WTC11 (cell line): ENCODE measurements around the gene MEGF6. TPM values are rescaled to one million over a fixed set of nuclear protein-coding genes. Genes with fewer than 3 reads are reported as not detected.

Experiments used
- ATAC-seq: fragments of 200-7000 bp; cut with Tn5 transposase; 2 replicates; pipeline ENCODE4 v1.10.0; 2021; ENCODE audit warnings: mild to moderate bottlenecking, moderate library complexity
- CTCF ChIA-PET: fragments of 300-600 bp; sonication (Branson Sonifier 250); formaldehyde crosslinking; loops from one replicate; lab custom pipeline; 2021; ENCODE audit warnings: antibody characterized with exemption; lab: Charles Lee
- POLR2A ChIA-PET: fragments of 350-600 bp; sonication (Branson Sonifier 250); formaldehyde crosslinking; loops from one replicate; lab custom pipeline; 2021; ENCODE audit warnings: antibody characterized with exemption; lab: Charles Lee
- DNase-seq: peaks from one replicate; pipeline ENCODE4 v3.0.0; 2021; ENCODE audit warnings: low spot score
- H3K27ac Mint-ChIP-seq: 2 replicates; pipeline ENCODE4 v1.8.0; 2021; ENCODE audit warnings: mixed read lengths
- H3K27me3 Mint-ChIP-seq: 2 replicates; pipeline ENCODE4 v1.8.0; 2021; ENCODE audit warnings: low read depth, mild to moderate bottlenecking, moderate library complexity, mixed read lengths
- H3K36me3 Mint-ChIP-seq: 2 replicates; pipeline ENCODE4 v1.8.0; 2021; ENCODE audit warnings: mixed read lengths
- H3K4me1 Mint-ChIP-seq: 2 replicates; pipeline ENCODE4 v1.8.0; 2022; ENCODE audit warnings: mixed read lengths
- H3K4me3 Mint-ChIP-seq: 2 replicates; pipeline ENCODE4 v1.8.0; 2021; ENCODE audit warnings: mild to moderate bottlenecking, moderate library complexity, mixed read lengths
- H3K9me3 Mint-ChIP-seq: 2 replicates; pipeline ENCODE4 v1.8.0; 2021; ENCODE audit warnings: mixed read lengths
- FOXJ3 ChIP-seq: sonication (generic); formaldehyde crosslinking; IDR thresholded peaks from 2 replicates; pipeline ENCODE4 v1.9.0; 2021; ENCODE audit warnings: missing genetic modification reagents, mild to moderate bottlenecking, borderline replicate concordance
- IRF2 ChIP-seq: sonication (generic); formaldehyde crosslinking; IDR thresholded peaks from 2 replicates; pipeline ENCODE4 v1.8.0; 2022; ENCODE audit warnings: low read depth, missing genetic modification reagents, borderline replicate concordance
- NFE2L1 ChIP-seq: sonication (generic); formaldehyde crosslinking; IDR thresholded peaks from 2 replicates; pipeline ENCODE4 v1.8.1; 2023; ENCODE audit warnings: missing genetic modification reagents
- NR1H2 ChIP-seq: sonication (generic); formaldehyde crosslinking; IDR thresholded peaks from 2 replicates; pipeline ENCODE4 v1.9.0; 2021; ENCODE audit warnings: mild to moderate bottlenecking, moderate library complexity, missing genetic modification reagents
- PRRX2 ChIP-seq: fragments of 250-450 bp; sonication (Bioruptor Pico); IDR thresholded peaks from 2 replicates; pipeline ENCODE4 v1.8.0; 2021; ENCODE audit warnings: mild to moderate bottlenecking
- ZNF263 ChIP-seq: sonication (generic); formaldehyde crosslinking; IDR thresholded peaks from 2 replicates; pipeline ENCODE4 v1.8.1; 2022; ENCODE audit warnings: low read depth, mild to moderate bottlenecking, moderate library complexity, missing genetic modification reagents
- ZNF416 ChIP-seq: fragments of 250-450 bp; sonication (Bioruptor Pico); IDR thresholded peaks from 2 replicates; pipeline ENCODE4 v1.9.0; 2021; ENCODE audit warnings: mild to moderate bottlenecking, inconsistent platforms
- total RNA-seq: library from RNA; stranded (reverse); gene quantifications from 3 replicates; pipeline ENCODE4 v1.2.3, GENCODE V29; 2021
- TF ChIP-seq, protein P1 (sequence below): fragments of 200-600 bp; IDR thresholded peaks from 2 replicates; pipeline ENCODE4 v1.8.0; 2022; ENCODE audit warnings: antibody characterized with exemption
- TF ChIP-seq, protein P2 (sequence below): fragments of 250-450 bp; sonication (Bioruptor Pico); IDR thresholded peaks from 2 replicates; pipeline ENCODE4 v1.8.0; 2021; ENCODE audit warnings: mild to moderate bottlenecking
- TF ChIP-seq, protein P3 (sequence below): sonication (generic); formaldehyde crosslinking; IDR thresholded peaks from 2 replicates; pipeline ENCODE4 v1.8.0; 2022; ENCODE audit warnings: mild to moderate bottlenecking, missing genetic modification reagents
- TF ChIP-seq, protein P4 (sequence below): sonication (generic); formaldehyde crosslinking; IDR thresholded peaks from 2 replicates; pipeline ENCODE4 v1.8.0; 2022; ENCODE audit warnings: mild to moderate bottlenecking, missing genetic modification reagents
- TF ChIP-seq, protein P5 (sequence below): fragments of 250-450 bp; sonication (Bioruptor Pico); IDR thresholded peaks from 2 replicates; pipeline ENCODE4 v1.9.0; 2021; ENCODE audit warnings: mild to moderate bottlenecking
- TF ChIP-seq, protein P6 (sequence below): sonication (generic); formaldehyde crosslinking; IDR thresholded peaks from 2 replicates; pipeline ENCODE4 v1.8.1; 2022; ENCODE audit warnings: missing genetic modification reagents, borderline replicate concordance

Gene MEGF6
- total RNA-seq, 1 experiment from 2014 or later: 24.9 TPM

DNA sequence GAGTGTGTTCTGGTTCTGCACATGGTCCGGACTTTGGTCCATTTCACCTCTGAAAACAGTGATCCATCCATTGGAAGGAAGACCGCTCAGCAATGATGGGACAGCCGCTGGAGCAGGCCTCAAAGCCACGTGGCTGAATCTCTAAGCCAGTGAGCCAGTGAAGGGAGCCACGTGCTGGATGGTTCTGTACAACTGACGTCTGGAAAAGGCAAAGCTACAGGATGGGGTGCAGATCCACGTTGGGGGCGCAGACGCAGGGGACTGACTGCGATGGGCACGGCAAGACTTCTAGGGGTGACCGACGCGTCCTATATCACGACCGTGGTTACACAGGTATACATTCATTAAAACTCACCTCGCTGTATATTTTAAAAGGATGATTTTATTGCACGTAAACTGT, 167.0 kb downstream of the MEGF6 start:
- Mint-ChIP-seq H3K4me1 (no peaks in the 10 kb centered on the region), H3K9me3 (peaks cover 7% of the 10 kb centered on the region; the same call in 1 of the 2 replicates), H3K4me3 (no peak overlapping the region), H3K27me3 (no peaks in the 10 kb centered on the region), H3K36me3 (no peaks in the 10 kb centered on the region), H3K27ac (no peak overlapping the region)
- DNase-seq (no peak), ATAC-seq (no peak)
- TF ChIP-seq, protein P1, sequence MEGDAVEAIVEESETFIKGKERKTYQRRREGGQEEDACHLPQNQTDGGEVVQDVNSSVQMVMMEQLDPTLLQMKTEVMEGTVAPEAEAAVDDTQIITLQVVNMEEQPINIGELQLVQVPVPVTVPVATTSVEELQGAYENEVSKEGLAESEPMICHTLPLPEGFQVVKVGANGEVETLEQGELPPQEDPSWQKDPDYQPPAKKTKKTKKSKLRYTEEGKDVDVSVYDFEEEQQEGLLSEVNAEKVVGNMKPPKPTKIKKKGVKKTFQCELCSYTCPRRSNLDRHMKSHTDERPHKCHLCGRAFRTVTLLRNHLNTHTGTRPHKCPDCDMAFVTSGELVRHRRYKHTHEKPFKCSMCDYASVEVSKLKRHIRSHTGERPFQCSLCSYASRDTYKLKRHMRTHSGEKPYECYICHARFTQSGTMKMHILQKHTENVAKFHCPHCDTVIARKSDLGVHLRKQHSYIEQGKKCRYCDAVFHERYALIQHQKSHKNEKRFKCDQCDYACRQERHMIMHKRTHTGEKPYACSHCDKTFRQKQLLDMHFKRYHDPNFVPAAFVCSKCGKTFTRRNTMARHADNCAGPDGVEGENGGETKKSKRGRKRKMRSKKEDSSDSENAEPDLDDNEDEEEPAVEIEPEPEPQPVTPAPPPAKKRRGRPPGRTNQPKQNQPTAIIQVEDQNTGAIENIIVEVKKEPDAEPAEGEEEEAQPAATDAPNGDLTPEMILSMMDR: no peak
- TF ChIP-seq FOXJ3: no peak
- TF ChIP-seq, protein P2, sequence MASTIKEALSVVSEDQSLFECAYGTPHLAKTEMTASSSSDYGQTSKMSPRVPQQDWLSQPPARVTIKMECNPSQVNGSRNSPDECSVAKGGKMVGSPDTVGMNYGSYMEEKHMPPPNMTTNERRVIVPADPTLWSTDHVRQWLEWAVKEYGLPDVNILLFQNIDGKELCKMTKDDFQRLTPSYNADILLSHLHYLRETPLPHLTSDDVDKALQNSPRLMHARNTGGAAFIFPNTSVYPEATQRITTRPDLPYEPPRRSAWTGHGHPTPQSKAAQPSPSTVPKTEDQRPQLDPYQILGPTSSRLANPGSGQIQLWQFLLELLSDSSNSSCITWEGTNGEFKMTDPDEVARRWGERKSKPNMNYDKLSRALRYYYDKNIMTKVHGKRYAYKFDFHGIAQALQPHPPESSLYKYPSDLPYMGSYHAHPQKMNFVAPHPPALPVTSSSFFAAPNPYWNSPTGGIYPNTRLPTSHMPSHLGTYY (CRISPR knock-in tag): no peak
- no peak for TF ChIP-seq ZNF263
- no peak for TF ChIP-seq IRF2 (CRISPR knock-in tag)
- POLR2A ChIA-PET: no interaction called here
- CTCF ChIA-PET: interaction anchor here (1.3 to 1.8 kb wide), 3 partner anchors 9 to 175 kb away, joined by 4 to 8 read pairs (median 6); no protein-coding TSS in a partner anchor

DNA sequence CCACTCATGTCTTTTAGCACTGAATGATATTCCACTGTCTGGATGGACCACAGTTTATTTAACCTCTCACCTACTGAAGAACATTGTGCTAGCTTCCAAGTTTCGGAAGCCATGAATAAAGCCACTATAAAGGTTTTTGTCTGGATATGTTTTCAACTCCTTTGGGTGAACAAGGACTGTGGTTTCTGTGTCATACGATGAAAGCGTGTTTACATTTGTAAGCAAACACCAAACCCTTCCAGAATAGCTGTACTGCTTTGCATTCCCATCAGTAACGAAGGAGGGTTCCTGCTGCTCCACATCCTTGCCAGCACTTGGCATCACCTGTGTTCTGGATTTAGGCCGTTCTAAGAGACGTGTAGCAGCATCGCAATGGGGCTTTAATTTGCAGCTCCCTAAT, 167.5 kb downstream of the MEGF6 start:
- no peaks in the 10 kb centered on the region for H3K36me3 Mint-ChIP-seq
- H3K9me3 Mint-ChIP-seq: peaks cover 7% of the 10 kb centered on the region; the same call in 1 of the 2 replicates
- ChIA-PET POLR2A (no interaction called here), CTCF (interaction anchor here (1.3 to 1.8 kb wide), 3 partner anchors 9 to 175 kb away, joined by 4 to 8 read pairs (median 6); no protein-coding TSS in a partner anchor)
- no peak overlapping the region for H3K4me3 Mint-ChIP-seq
- H3K27ac Mint-ChIP-seq: no peak overlapping the region
- H3K4me1 Mint-ChIP-seq: no peaks in the 10 kb centered on the region
- no peak for DNase-seq
- TF ChIP-seq, protein P3, sequence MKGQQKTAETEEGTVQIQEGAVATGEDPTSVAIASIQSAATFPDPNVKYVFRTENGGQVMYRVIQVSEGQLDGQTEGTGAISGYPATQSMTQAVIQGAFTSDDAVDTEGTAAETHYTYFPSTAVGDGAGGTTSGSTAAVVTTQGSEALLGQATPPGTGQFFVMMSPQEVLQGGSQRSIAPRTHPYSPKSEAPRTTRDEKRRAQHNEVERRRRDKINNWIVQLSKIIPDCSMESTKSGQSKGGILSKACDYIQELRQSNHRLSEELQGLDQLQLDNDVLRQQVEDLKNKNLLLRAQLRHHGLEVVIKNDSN (CRISPR knock-in tag): no peak
- TF ChIP-seq, protein P4, sequence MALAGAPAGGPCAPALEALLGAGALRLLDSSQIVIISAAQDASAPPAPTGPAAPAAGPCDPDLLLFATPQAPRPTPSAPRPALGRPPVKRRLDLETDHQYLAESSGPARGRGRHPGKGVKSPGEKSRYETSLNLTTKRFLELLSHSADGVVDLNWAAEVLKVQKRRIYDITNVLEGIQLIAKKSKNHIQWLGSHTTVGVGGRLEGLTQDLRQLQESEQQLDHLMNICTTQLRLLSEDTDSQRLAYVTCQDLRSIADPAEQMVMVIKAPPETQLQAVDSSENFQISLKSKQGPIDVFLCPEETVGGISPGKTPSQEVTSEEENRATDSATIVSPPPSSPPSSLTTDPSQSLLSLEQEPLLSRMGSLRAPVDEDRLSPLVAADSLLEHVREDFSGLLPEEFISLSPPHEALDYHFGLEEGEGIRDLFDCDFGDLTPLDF (CRISPR knock-in tag): no peak
- TF ChIP-seq PRRX2 (CRISPR knock-in tag) (no peak), NFE2L1 (CRISPR knock-in tag) (no peak), NR1H2 (CRISPR knock-in tag) (no peak), ZNF416 (no peak)
- TF ChIP-seq, protein P5, sequence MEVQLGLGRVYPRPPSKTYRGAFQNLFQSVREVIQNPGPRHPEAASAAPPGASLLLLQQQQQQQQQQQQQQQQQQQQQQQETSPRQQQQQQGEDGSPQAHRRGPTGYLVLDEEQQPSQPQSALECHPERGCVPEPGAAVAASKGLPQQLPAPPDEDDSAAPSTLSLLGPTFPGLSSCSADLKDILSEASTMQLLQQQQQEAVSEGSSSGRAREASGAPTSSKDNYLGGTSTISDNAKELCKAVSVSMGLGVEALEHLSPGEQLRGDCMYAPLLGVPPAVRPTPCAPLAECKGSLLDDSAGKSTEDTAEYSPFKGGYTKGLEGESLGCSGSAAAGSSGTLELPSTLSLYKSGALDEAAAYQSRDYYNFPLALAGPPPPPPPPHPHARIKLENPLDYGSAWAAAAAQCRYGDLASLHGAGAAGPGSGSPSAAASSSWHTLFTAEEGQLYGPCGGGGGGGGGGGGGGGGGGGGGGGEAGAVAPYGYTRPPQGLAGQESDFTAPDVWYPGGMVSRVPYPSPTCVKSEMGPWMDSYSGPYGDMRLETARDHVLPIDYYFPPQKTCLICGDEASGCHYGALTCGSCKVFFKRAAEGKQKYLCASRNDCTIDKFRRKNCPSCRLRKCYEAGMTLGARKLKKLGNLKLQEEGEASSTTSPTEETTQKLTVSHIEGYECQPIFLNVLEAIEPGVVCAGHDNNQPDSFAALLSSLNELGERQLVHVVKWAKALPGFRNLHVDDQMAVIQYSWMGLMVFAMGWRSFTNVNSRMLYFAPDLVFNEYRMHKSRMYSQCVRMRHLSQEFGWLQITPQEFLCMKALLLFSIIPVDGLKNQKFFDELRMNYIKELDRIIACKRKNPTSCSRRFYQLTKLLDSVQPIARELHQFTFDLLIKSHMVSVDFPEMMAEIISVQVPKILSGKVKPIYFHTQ (CRISPR knock-in tag): no peak
- TF ChIP-seq, protein P6, sequence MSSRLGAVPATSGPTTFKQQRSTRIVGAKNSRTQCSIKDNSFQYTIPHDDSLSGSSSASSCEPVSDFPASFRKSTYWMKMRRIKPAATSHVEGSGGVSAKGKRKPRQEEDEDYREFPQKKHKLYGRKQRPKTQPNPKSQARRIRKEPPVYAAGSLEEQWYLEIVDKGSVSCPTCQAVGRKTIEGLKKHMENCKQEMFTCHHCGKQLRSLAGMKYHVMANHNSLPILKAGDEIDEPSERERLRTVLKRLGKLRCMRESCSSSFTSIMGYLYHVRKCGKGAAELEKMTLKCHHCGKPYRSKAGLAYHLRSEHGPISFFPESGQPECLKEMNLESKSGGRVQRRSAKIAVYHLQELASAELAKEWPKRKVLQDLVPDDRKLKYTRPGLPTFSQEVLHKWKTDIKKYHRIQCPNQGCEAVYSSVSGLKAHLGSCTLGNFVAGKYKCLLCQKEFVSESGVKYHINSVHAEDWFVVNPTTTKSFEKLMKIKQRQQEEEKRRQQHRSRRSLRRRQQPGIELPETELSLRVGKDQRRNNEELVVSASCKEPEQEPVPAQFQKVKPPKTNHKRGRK (CRISPR knock-in tag): no peak
- ATAC-seq: no peak
- no peaks in the 10 kb centered on the region for H3K27me3 Mint-ChIP-seq
